SU-DHL-6 (cell line): ENCODE data around the gene PTPN4.
"Not testable (repeated sequence)": the region's sequence is repeated elsewhere in the genome, so short reads cannot be mapped to it uniquely, and the experiment has no call there.

Source experiments
- CTCF ChIP-seq: fragments of 200-600 bp; sonication (generic); IDR thresholded peaks from one replicate; pipeline ENCODE4 v1.5.1; 2017; ENCODE audit warnings: antibody characterized with exemption, mild to moderate bottlenecking, low read length, moderate library complexity; ENCODE audit not compliant: insufficient read depth, poor library complexity, severe bottlenecking
- EZH2phosphoT487 ChIP-seq: fragments of 200-600 bp; sonication (generic), shearing (Covaris generic); conservative IDR thresholded peaks from 2 replicates; pipeline ENCODE4 v1.6.1; 2018; ENCODE audit warnings: mild to moderate bottlenecking, antibody characterized with exemption, low read length, moderate library complexity, mixed read lengths

- not testable (repeated sequence) for TF ChIP-seq CTCF, EZH2phosphoT487
These were observed 262.8 kb downstream of the PTPN4 start for GRCh38 chr2:120022505-120022904.
